22Rv1 (cell line): ENCODE data around the gene POLN.

Experiments used
- H3K27ac ChIP-seq: fragments of 450-650 bp; 2 replicates; pipeline ENCODE4 v1.5.1; 2017
- ZFX ChIP-seq: fragments of 450-650 bp; IDR thresholded peaks from 2 replicates; pipeline ENCODE4 v1.6.1; 2017; ENCODE audit warnings: antibody characterized with exemption, borderline replicate concordance
- TF ChIP-seq, protein P1 (sequence below): fragments of 450-650 bp; IDR thresholded peaks from 2 replicates; pipeline ENCODE4 v1.5.1; 2017; ENCODE audit warnings: mild to moderate bottlenecking

The POLN gene

DNA sequence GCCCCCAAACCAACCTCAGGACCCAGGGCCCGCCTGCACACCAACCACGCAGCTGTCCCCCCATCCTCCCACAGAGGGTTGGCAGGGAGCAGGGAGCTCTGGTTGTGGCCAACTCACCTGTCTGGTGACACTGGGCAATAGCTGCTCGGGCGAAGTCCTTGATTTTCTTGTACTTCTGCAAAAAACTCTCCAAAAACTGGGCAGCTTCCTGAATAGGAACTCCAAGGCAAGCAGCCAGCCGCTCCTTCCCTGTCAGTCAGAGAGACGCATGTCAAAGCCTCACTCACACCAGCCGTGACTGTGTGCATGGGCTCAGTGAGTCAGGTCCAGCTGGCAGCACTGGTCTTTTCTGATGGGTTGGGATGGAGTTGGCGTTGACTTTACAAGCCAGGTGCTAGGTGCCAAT, 156.4 kb downstream of the POLN start:
- TF ChIP-seq, protein P1, sequence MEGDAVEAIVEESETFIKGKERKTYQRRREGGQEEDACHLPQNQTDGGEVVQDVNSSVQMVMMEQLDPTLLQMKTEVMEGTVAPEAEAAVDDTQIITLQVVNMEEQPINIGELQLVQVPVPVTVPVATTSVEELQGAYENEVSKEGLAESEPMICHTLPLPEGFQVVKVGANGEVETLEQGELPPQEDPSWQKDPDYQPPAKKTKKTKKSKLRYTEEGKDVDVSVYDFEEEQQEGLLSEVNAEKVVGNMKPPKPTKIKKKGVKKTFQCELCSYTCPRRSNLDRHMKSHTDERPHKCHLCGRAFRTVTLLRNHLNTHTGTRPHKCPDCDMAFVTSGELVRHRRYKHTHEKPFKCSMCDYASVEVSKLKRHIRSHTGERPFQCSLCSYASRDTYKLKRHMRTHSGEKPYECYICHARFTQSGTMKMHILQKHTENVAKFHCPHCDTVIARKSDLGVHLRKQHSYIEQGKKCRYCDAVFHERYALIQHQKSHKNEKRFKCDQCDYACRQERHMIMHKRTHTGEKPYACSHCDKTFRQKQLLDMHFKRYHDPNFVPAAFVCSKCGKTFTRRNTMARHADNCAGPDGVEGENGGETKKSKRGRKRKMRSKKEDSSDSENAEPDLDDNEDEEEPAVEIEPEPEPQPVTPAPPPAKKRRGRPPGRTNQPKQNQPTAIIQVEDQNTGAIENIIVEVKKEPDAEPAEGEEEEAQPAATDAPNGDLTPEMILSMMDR = no peak
- TF ChIP-seq ZFX = no peak
- H3K27ac ChIP-seq = no peak overlapping the region

DNA sequence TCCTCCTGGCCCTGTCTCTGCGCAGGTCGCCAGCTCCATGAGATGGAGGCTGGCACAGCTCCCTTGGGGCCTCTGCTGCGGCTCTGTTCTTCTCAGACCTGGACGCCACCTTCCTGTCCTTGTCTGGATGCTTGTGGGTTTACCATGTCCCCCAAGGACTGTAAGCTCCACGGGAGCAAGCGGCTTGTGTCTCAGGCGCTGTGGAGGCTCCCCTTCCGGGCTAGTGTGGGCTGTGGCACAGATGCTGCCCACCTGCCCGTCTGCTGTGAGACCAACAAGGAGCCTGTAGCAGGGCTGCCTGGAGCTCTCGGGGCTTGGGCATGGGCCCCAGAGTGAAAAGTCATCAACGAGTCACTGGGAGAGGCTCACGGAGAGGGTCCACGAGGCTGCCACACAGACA, 157.6 kb downstream of the POLN start:
- H3K27ac ChIP-seq = no peak overlapping the region
- no peak for TF ChIP-seq ZFX
- TF ChIP-seq, protein P1 = no peak

DNA sequence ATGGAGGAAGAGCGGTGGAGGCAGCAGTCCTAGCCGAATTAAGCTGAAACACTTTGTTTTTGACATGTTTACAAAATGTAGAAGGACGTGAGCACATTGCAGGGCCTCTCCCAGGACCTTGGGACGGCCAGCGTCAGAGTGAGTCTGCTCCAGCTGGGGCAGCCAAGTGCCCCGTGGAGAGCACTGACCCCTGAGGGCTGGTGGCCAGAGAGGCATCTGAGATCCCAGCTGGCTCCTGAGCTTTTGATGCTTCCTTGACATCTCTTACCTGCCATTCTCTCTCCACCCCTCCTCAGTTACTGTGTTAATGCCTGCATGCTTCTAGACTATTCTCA, 158.1 kb downstream of the POLN start:
- TF ChIP-seq, protein P1 = no peak
- H3K27ac ChIP-seq = no peak overlapping the region

DNA sequence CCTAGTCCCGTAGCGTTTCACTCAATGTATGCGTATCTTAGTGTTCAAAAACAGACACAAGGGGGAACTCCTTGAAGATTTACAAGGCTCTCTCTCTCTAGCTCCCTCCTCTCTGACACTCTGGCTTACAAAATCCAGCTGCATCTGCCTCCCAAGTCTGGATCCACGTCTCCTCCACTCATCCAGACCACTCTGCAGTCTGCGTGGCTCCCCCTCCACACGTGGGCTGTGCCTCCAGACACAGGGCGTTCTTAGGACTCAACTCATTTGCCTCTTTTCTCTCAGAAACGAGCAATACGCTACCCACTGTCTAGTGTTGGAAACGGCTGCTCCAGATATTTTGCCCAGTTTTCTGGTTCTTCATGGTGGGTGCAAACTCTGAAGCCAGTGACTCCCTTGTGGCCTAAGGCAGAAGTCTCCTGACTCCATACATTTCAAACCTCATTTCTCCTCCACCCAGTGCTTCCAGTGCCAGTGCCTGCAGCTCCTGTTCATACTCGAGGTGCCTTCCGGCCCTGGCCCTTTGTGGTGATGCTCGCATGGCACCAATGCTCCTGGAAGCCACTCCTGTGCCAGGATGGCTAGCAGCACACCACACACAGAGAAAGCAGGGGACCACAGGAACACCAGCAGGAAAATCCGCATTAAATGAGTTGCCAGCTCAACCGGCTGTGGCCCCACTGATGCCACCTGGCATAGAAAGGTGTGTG, 158.7 kb downstream of the POLN start:
- no peak overlapping the region for H3K27ac ChIP-seq
- TF ChIP-seq, protein P1 = no peak
- no peak for TF ChIP-seq ZFX

DNA sequence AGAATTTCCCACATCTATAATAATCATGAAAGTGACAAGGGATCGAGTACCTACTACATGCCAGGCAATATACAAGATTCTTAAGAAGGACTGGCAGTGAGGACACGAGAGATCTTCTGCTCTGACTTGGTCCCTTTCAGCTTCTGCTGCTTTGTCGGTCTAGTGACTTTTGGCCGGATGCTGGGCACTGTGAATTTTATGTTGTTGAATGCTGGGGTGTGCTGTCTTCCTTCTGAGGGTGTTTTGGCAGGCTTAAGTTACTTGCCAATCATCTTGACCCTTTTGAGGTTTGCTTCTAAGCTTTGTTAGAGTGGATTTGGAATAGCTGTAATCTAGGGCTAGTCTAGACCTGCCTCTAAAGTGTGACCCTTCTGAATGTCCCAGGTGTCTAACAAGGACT, 159.3 kb downstream of the POLN start:
- TF ChIP-seq ZFX = no peak
- TF ChIP-seq, protein P1 = no peak
- no peak overlapping the region for H3K27ac ChIP-seq

DNA sequence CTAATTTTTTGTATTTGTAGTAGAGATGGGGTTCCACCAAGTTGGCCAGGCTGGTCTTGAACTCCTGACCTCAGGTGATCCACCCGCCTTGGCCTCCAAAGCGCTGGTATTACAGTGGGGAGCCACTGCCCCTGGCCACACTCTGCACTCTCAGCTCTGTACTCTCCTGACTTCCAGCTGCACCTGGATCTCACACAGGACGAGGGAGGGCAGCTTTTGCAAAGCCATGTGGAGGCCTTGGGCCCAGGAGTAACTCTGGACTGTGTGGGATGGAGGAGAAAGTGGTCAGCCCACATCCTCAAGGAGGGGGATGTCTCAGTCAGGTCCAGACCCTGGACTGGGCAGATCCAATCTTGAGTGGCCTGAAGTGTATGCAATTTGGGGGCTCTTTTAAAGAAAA, 159.8 kb downstream of the POLN start:
- H3K27ac ChIP-seq = no peak overlapping the region
- TF ChIP-seq, protein P1 = no peak
- no peak for TF ChIP-seq ZFX

DNA sequence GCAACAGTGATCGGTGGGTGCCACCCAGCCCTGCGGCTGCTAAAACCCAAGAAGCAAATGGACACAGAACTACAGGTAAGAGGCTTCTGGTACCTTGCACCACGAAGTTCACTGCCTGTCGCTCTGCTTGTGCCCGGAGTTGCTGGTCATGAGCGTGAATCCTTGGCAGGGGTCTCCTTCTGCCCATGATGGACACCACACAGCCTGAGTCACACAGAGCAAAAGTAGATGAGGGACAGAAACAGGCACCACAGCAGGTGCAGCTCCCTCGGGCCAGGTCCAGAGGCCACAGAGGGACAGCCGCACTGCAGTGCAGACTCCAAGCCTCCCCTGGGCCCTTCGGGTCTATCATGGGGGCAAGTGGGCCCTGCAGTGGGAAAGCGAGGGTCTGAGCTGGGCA, 160.4 kb downstream of the POLN start:
- TF ChIP-seq ZFX = no peak
- TF ChIP-seq, protein P1 = no peak
- H3K27ac ChIP-seq = no peak overlapping the region
